Activated naive CD4-positive, alpha-beta T cell treated with anti-CD3 and anti-CD28 coated beads, Interleukin-2, amount 10 ng/mL, durations not matched to agents 7 days and 5 days (primary cell): ENCODE measurements around the gene KCNA10.
"Not testable (repeated sequence)": the region's sequence is repeated elsewhere in the genome, so short reads cannot be mapped to it uniquely, and the experiment has no call there.

Source experiments
- CTCF ChIA-PET: fragments of 350-600 bp; sonication (Branson Sonifier 250); formaldehyde crosslinking; loops from one replicate; lab custom pipeline; 2021; ENCODE audit warnings: antibody characterized with exemption; lab: Charles Lee
- DNase-seq: peaks from one replicate; pipeline ENCODE4 v3.0.0-alpha.2; 2020
- H3K27ac Mint-ChIP-seq: one replicate; pipeline ENCODE4 v1.8.0; 2021; ENCODE audit warnings: mild to moderate bottlenecking, moderate library complexity, mixed read lengths
- H3K27me3 Mint-ChIP-seq: one replicate; pipeline ENCODE4 v1.8.0; 2021; ENCODE audit warnings: mild to moderate bottlenecking, mixed read lengths
- H3K36me3 Mint-ChIP-seq: one replicate; pipeline ENCODE4 v1.8.0; 2021; ENCODE audit warnings: mixed read lengths
- H3K4me1 Mint-ChIP-seq: one replicate; pipeline ENCODE4 v1.8.0; 2021; ENCODE audit warnings: mixed read lengths
- H3K4me3 Mint-ChIP-seq: one replicate; pipeline ENCODE4 v1.8.0; 2021; ENCODE audit warnings: mild to moderate bottlenecking, moderate library complexity, mixed read lengths
- H3K9me3 Mint-ChIP-seq: one replicate; pipeline ENCODE4 v1.8.0; 2021; ENCODE audit warnings: mixed read lengths

Gene KCNA10

GRCh38 chr1:110524311-110525248 lies 5.6 kb upstream of the KCNA10 start:
- H3K4me1 Mint-ChIP-seq = no peaks in the 10 kb centered on the region
- CTCF ChIA-PET = interaction anchor here (0.7 to 12.0 kb wide), 20 partner anchors 10 to 304 kb away, joined by 3 to 137 read pairs (median 5); no protein-coding TSS in a partner anchor
- peaks cover 79% of the 10 kb centered on the region for H3K27me3 Mint-ChIP-seq
- no peaks in the 10 kb centered on the region for H3K36me3 Mint-ChIP-seq
- DNase-seq = peak; percentile 69
- no peak overlapping the region for H3K27ac Mint-ChIP-seq
- no peak overlapping the region for H3K4me3 Mint-ChIP-seq
- no peaks in the 10 kb centered on the region for H3K9me3 Mint-ChIP-seq

GRCh38 chr1:110523011-110523410 lies 4.0 kb upstream of the KCNA10 start:
- H3K27ac Mint-ChIP-seq = no peak overlapping the region

DNA sequence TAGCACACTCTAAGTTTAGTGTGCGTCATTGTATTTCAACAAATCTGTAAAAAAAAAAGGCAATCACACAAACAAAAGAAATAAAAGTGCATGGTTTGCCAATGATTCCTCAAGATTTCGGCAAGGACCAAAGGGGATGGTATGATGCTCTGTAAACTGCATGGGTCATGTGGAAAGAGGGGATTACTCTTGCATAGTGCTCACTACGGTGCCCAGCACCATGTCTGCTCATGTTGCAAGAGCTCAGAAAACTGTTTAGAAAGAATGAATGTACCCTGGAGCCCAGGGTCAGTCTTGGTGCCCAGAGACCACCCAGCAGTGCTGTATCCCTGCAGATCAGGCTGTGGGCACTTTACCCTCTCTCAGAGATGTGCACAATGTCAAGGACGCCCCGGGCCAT lies 3.6 kb upstream of the KCNA10 start:
- CTCF ChIA-PET = interaction anchor here (0.9 to 12.0 kb wide), 4 partner anchors 12 to 523 kb away, joined by 3 to 137 read pairs (median 10); no protein-coding TSS in a partner anchor
- Mint-ChIP-seq H3K36me3 (no peaks in the 10 kb centered on the region), H3K4me1 (no peaks in the 10 kb centered on the region), H3K4me3 (no peak overlapping the region), H3K27me3 (peaks cover 75% of the 10 kb centered on the region), H3K27ac (no peak overlapping the region), H3K9me3 (no peaks in the 10 kb centered on the region)
- DNase-seq = no peak

More at GRCh38 chr1:110523011-110523410, 4.0 kb upstream of the KCNA10 start:
- H3K36me3 Mint-ChIP-seq = no peaks in the 10 kb centered on the region
- no peak for DNase-seq
- H3K4me3 Mint-ChIP-seq = no peak overlapping the region
- H3K9me3 Mint-ChIP-seq = no peaks in the 10 kb centered on the region
- CTCF ChIA-PET = interaction anchor here (0.9 to 12.0 kb wide), 8 partner anchors 11 to 522 kb away, joined by 3 to 137 read pairs (median 7); no protein-coding TSS in a partner anchor
- H3K27me3 Mint-ChIP-seq = peaks cover 71% of the 10 kb centered on the region
- no peaks in the 10 kb centered on the region for H3K4me1 Mint-ChIP-seq

DNA sequence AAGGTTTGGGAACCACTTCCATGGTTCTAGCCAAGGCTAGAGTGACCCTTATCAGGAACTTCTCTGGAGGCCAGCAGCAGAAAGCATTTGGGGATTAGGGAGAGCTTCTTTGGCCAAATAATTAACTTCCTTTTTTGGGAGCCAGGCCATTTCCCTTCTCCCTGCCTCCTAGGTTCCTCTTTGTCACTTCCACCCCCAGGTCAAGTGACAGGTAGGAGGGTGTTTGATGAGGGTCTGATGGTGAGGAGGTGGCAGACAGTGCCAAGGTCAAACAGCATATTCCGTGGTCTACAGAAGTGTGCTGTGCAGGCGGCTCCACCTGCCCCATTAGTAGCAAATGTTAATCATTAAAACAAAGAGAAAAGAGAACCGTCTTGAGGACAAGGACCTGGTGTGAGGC lies 1.9 kb upstream of the KCNA10 start:
- H3K9me3 Mint-ChIP-seq = no peaks in the 10 kb centered on the region
- H3K27ac Mint-ChIP-seq = no peak overlapping the region
- CTCF ChIA-PET = interaction anchor here (1.1 to 12.0 kb wide), 3 partner anchors 25 to 318 kb away, joined by 3 to 137 read pairs (median 4); no protein-coding TSS in a partner anchor
- H3K4me1 Mint-ChIP-seq = no peaks in the 10 kb centered on the region
- no peaks in the 10 kb centered on the region for H3K36me3 Mint-ChIP-seq
- H3K27me3 Mint-ChIP-seq = peaks cover 68% of the 10 kb centered on the region
- no peak for DNase-seq
- no peak overlapping the region for H3K4me3 Mint-ChIP-seq

- Mint-ChIP-seq H3K4me3 (no peak overlapping the region), H3K27me3 (peaks cover 28% of the 10 kb centered on the region), H3K4me1 (no peaks in the 10 kb centered on the region), H3K27ac (no peak overlapping the region), H3K36me3 (no peaks in the 10 kb centered on the region), H3K9me3 (no peaks in the 10 kb centered on the region)
- DNase-seq = no peak
- CTCF ChIA-PET = no interaction called here
Observed at GRCh38 chr1:110515891-110516290, 3.1 kb downstream of the KCNA10 start.

- Mint-ChIP-seq H3K36me3 (no peaks in the 10 kb centered on the region), H3K4me3 (no peak overlapping the region), H3K27ac (no peak overlapping the region), H3K27me3 (peaks cover 20% of the 10 kb centered on the region), H3K9me3 (no peaks in the 10 kb centered on the region), H3K4me1 (no peaks in the 10 kb centered on the region)
- no peak for DNase-seq
- CTCF ChIA-PET = interaction anchor here (1.3 to 5.1 kb wide), 2 partner anchors 19 to 268 kb away, joined by 4 to 22 read pairs; no protein-coding TSS in a partner anchor
Observed at GRCh38 chr1:110515041-110515440, 3.9 kb downstream of the KCNA10 start.

DNA sequence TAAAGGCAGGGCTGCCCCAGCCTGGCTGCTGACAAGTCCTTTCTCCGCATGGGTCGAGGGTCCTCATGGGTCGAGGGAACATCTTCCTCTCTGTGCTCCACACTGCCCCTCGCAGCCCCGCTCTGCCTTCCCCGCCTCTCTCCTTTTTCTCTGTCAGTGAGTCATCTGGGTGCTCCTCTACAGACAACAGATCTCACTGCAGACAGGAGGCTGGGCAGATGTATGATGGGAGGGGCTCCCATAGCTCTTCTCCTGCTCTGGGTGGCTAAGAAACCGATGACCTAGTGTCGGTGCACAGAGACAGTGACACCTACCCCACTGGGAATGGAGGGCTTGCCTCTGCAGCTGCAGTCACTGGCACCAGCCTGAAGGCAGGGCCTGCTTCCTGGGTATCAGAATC lies 5.5 kb downstream of the KCNA10 start:
- Mint-ChIP-seq H3K9me3 (no peaks in the 10 kb centered on the region), H3K4me3 (no peak overlapping the region), H3K27me3 (peaks cover 24% of the 10 kb centered on the region), H3K27ac (no peak overlapping the region), H3K36me3 (no peaks in the 10 kb centered on the region), H3K4me1 (no peaks in the 10 kb centered on the region)
- DNase-seq = no peak
- CTCF ChIA-PET = interaction anchor here (5.1 kb wide), 1 partner anchor 17 kb away, joined by 22 read pairs; no protein-coding TSS in a partner anchor

DNA sequence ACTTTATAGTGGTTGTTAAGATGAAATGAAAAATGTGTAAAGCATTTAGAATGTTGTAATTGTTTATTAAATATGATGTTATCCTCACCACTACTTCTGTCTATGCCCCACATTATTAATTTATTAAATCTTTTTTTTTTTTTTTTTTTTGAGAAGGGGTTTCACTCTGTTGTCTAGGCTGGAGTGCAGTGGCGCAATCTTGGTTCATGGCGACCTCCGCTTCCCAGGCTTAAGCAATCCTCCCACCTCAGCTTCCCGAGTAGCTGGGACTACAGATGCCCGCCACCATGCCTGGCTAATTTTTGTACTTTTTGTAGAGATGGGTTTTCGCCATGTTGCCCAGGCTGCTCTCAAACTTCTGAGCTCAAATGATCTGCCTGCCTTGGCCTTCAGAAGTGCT lies 7.5 kb downstream of the KCNA10 start:
- Mint-ChIP-seq H3K36me3 (no peaks in the 10 kb centered on the region), H3K27me3 (peaks cover 25% of the 10 kb centered on the region), H3K27ac (no peak overlapping the region), H3K4me1 (no peaks in the 10 kb centered on the region), H3K9me3 (no peaks in the 10 kb centered on the region), H3K4me3 (no peak overlapping the region)
- DNase-seq = no peak
- CTCF ChIA-PET = interaction anchor here (5.1 kb wide), 1 partner anchor 15 kb away, joined by 22 read pairs; no protein-coding TSS in a partner anchor

GRCh38 chr1:110510921-110511320 lies 8.1 kb downstream of the KCNA10 start:
- H3K36me3 Mint-ChIP-seq, DNase-seq, H3K9me3 Mint-ChIP-seq, H3K27ac Mint-ChIP-seq, H3K4me1 Mint-ChIP-seq, H3K4me3 Mint-ChIP-seq: not testable (repeated sequence)
- CTCF ChIA-PET = interaction anchor here (0.6 to 5.1 kb wide), 2 partner anchors 15 to 292 kb away, joined by 3 to 22 read pairs; no protein-coding TSS in a partner anchor
- peaks cover 30% of the 10 kb centered on the region for H3K27me3 Mint-ChIP-seq

DNA sequence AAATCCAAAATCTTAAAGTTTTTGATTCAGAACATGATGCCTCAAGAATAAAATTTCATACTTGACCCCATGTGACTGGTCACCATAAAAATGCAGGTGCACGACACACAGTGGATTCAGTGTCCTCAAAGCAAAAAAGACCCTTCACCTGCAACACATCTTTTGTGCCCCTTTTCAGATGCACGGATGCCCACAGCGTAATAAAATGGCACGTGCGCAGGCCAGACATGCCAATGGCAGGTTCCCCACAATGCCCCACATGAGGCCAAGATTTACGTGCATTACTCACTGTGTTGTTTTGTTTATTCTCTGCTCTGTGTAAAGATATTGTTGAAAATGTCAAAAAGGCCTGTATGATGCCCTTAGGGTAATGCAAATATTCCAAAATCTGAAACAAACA lies 9.3 kb downstream of the KCNA10 start:
- Mint-ChIP-seq H3K27ac (no peak overlapping the region), H3K4me3 (no peak overlapping the region), H3K27me3 (peaks cover 37% of the 10 kb centered on the region), H3K4me1 (no peaks in the 10 kb centered on the region), H3K9me3 (no peaks in the 10 kb centered on the region), H3K36me3 (no peaks in the 10 kb centered on the region)
- no peak for DNase-seq
- CTCF ChIA-PET = interaction anchor here (2.6 kb wide), 1 partner anchor 14 kb away, joined by 15 read pairs; no protein-coding TSS in a partner anchor

DNA sequence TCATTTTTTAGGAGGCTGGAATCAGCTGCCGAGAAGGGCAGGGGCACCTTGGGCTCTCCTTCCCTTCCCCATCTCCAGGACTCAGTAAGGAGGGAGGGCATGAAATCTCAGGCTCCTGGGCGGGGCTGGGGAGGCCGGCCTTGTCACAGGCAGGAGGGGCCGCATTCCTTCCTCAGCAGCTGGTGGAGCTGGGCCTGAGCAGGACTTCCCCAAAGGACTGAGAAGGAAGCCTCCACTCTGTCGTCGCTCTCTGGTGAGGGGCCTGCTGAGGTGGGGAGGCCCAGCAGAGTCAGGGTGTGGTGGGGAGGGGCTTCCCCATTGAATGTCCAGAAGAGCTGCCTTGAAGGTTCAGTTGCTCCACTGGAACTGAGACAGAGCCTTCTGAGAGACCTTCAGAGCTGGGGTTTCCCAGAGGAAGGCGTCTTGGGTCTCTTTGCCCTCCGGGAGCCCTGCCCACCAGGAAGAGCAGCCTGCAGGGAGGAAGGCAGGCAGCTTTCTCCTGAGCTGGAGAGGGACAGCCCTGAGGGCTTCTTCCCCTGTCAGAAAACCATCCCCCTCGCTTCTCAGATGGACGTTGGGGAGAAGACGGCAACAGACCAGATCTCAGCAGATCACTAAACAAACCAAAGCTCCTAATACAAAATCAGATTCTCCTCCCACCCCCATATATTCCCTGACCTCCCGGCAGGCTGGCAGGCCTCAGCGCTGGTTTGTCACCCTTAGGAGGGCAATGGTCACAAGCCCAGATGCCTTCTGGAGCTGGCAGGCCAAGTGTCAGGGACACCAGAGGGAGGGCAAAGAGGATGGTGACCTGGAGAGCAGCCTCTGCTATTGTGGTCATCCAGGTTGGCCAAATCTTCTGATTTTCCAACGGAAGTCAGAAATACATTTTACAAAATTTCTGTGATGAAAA lies 10.7 kb downstream of the KCNA10 start:
- H3K9me3 Mint-ChIP-seq = no peaks in the 10 kb centered on the region
- no peak overlapping the region for H3K27ac Mint-ChIP-seq
- H3K36me3 Mint-ChIP-seq = no peaks in the 10 kb centered on the region
- CTCF ChIA-PET = interaction anchor here (0.7 to 2.6 kb wide), 5 partner anchors 9 to 47 kb away, joined by 3 to 15 read pairs (median 3); no protein-coding TSS in a partner anchor
- H3K4me1 Mint-ChIP-seq = no peaks in the 10 kb centered on the region
- peaks cover 34% of the 10 kb centered on the region for H3K27me3 Mint-ChIP-seq
- H3K4me3 Mint-ChIP-seq = no peak overlapping the region
- DNase-seq = no peak

DNA sequence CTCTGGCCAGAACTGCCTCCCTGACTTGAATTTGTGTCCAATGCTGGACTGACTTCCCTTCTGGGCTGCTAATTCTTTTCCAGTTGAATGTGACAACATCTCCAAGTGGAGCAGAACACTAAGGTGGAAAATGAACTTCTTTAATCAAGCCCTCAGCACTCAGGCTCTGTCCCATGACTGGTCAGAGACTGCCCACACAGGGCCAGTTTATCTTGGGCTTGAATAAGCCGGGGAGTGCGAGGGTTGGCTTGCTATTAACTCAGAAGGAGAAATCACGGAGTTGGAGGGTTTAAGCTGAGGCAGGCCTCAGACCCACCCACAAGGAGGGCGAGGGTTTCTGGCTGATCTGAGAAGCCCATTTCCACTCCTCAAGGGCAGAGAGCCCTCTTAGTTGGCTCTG lies 12.4 kb downstream of the KCNA10 start:
- H3K9me3 Mint-ChIP-seq = no peaks in the 10 kb centered on the region
- H3K4me1 Mint-ChIP-seq = no peaks in the 10 kb centered on the region
- H3K27ac Mint-ChIP-seq = no peak overlapping the region
- H3K27me3 Mint-ChIP-seq = peaks cover 40% of the 10 kb centered on the region
- CTCF ChIA-PET = no interaction called here
- DNase-seq = no peak
- H3K4me3 Mint-ChIP-seq = no peak overlapping the region
- H3K36me3 Mint-ChIP-seq = no peaks in the 10 kb centered on the region

GRCh38 chr1:110505596-110505995 lies 13.4 kb downstream of the KCNA10 start:
- H3K9me3 Mint-ChIP-seq = no peaks in the 10 kb centered on the region
- H3K4me1 Mint-ChIP-seq = peaks cover 1% of the 10 kb centered on the region
- DNase-seq = no peak

More at GRCh38 chr1:110505596-110505995, 13.4 kb downstream of the KCNA10 start:
- Mint-ChIP-seq H3K4me3 (no peak overlapping the region), H3K27me3 (peaks cover 40% of the 10 kb centered on the region), H3K27ac (no peak overlapping the region), H3K36me3 (no peaks in the 10 kb centered on the region)
- CTCF ChIA-PET = interaction anchor here (1.0 to 1.8 kb wide), 3 partner anchors 9 to 274 kb away, joined by 3 to 6 read pairs (median 3); no protein-coding TSS in a partner anchor
